ENCODE measurements around the gene PUM2.

DNA sequence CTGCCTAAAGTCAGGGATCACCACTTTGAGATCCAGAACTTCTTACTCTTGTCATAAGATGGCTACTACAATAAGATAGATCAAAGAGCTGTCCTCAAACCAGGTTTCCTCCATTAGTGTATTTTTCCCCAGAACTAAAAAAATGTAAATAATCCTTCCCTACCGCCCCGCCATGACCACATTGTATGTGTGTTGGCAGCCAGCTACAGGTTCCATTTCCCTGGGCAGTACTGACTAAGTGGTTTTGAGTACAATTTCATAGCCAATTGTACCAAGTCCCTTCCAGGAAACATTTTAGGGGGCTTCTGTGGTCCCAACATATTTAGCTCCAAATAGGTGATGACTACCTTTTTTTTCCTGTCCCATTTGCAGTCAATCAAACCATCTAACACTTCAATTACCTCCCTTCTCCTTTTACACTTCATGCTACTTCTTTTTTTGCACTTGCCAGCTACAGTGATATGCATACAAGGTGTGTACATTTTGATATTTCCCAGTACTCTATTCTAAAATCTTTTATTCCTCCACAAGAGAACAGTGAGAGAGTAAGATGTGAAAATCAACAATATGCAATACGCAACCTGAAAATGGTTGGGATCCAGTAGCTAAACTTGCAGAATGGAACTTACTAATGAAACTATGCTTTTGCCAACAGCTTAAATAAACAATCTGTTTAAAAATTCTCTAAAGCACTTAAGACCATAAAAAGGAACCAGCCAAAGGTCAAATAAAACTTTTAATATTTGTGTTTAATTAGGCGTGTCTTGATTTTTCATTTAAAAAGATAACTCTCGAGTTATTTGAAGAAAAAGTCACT, 3.9 kb downstream of the PUM2 start:
- no peak for TF ChIP-seq YY1 (IDR thresholded peaks at IDR 0.05; ENCODE audit: extremely low read depth, insufficient replicate concordance, low read depth, low read length)
- TF ChIP-seq POLR2AphosphoS5 (IDR thresholded peaks at IDR 0.05; ENCODE audit: low read depth, low read length): no peak

Data from HCT116 (cell line).